NCI-H82 treated with DMSO at 0.1 percent for 48 hours (cell line): ENCODE results near the gene ASPN.
"Not testable (repeated sequence)": the region's sequence is repeated elsewhere in the genome, so short reads cannot be mapped to it uniquely, and the experiment has no call there.

ENCODE experiments used
- DNase-seq: peaks from one replicate; lab custom pipeline; 2025; ENCODE audit not compliant: unreplicated experiment; lab: John Stamatoyannopoulos, UW

The ASPN gene

GRCh38 chr9:92422611-92423338 lies 59.5 kb downstream of the ASPN start:
- DNase-seq, result no peak

- DNase-seq, result no peak
These were observed 67.7 kb downstream of the ASPN start for GRCh38 chr9:92414566-92414965.

GRCh38 chr9:92411157-92411556 lies 71.1 kb downstream of the ASPN start:
- not testable (repeated sequence) for DNase-seq

DNA sequence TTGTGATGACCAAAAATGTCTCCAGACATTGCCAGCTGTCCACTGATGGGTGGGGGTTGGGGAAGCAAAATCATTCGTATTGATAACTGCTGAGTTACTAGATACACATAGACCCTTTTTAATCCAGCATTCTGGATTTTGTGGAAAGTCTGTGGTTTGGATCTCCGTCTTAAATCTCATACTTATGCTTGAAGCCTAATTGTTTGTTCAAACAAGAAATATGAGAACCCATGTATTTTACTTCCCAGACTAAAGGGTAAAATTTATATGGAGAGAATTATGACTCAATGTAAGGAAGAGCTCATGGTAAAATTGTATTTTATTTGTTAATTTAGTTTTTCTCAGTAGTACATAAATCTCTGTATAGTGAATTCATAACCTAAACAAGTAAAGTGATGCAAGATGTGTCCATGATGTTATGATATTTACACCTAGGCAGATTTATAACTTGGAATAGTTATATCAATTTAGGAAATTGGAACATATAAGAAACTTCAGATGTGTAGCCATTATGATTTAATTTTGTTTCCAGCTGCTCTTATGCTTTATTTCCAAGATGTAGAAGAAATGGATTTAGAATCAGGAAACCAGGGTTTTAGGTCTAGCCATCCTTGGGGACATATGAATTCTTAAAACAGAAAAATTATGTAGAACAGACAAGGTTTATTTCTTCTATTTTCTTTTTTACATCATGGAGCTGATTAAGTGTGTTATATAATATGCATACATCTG lies 73.4 kb downstream of the ASPN start:
- no peak for DNase-seq

- no peak for DNase-seq
These were observed 74.5 kb downstream of the ASPN start for GRCh38 chr9:92407818-92408217.

DNA sequence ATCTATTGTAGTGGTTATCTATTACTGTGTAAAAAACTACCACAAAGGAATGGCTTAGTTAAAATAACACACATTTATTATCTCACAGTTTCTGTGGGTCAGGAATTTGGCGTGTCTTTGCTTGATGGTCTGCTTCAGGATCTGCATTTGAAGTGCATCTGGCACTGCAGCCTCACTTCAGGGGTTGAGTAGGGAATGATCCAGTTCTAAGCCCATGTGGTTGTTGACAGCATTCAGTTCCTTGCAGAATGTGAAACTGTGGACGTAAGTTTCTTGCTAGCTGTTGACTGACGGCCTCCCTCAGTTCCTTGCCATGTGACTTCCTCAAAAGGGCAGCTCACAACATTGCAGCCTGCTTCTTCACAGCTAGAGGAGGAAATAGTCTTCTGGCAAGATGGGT lies 75.8 kb downstream of the ASPN start:
- DNase-seq, result no peak
